ENCODE data around the gene CCSER1.

GRCh38 chr4:90118527-90119195 lies 8.5 kb upstream of the CCSER1 start:
- TF ChIP-seq CTCF (IDR thresholded peaks at IDR 0.05), result no peak
- no peak for TF ChIP-seq POLR2A (IDR thresholded peaks at IDR 0.05)
